ENCODE results near the gene PRR16.
"Not testable (repeated sequence)": the region's sequence is repeated elsewhere in the genome, so short reads cannot be mapped to it uniquely, and the experiment has no call there.

The PRR16 gene

DNA sequence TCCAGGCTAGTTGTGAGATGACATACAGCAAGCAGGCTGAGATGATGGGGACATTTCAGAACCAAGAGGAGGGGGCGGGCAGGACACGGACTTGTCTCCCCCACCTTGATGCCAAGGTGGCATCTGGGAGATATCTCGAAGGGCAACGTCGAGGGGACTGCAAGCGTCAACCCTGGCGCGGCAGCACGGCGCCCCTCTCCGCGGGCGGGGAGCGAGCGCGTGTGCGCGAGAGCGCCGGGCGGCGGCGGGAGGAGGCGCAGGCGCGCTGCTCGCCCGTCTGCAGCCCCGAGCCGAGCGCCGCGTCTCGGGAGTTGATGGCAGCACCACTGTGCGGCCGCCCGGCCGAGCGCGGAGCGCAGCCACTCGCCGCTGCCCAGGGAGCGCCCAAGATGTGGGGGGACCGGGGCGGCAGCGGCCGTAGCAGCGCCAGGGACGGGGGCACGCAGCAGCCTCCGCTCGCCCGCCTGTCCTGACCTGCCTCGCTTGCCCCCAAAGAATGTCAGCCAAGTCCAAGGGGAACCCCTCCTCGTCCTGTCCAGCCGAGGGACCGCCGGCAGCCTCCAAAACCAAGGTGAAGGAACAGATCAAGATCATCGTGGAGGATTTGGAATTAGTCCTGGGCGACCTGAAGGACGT lies at the start of gene PRR16:
PRR16 (plus strand) TSS at position 310 of the 636 bp plus-strand sequence.
- DNase-seq (ENCODE audit: low read depth) = no peak

DNA sequence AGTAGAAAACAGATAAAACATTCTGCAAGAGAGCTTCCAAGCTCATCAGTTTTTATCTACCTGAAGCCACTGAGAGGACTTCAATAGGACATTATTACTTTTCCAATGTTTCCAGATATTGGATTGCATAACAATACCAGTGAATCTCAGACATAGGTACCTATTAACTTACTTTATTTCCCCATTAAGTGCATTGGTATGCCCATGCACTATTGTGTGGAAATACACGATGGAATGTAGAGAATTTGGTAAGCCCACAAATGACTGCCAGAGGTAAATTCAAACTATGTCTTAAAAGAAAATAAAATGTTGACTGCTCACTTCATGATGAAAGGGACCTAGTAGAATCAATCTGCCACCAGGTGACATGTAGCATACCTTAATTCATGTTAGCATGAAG lies 48.1 kb upstream of the PRR16 start:
- DNase-seq (ENCODE audit: low read depth) = no peak

DNA sequence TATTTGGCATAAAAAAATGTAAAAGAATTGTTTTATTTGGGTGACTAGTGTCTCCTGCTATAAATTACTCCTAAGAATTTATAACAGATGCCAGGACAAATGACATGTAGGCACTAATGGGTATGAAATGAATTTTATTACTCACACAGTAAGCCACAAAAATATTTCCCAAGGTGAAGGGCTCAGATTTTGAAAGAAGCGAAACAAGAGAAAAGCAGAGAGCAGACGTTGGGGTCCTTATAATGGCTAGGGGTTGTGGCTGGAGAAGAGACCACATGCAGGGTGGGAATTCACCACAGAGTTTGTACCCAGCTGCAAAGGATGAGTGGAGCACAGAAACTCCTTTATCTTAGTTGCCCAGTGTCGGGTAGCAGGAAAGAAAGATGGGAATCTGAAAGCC lies 45.0 kb upstream of the PRR16 start:
- no peak for DNase-seq (ENCODE audit: low read depth)

DNA sequence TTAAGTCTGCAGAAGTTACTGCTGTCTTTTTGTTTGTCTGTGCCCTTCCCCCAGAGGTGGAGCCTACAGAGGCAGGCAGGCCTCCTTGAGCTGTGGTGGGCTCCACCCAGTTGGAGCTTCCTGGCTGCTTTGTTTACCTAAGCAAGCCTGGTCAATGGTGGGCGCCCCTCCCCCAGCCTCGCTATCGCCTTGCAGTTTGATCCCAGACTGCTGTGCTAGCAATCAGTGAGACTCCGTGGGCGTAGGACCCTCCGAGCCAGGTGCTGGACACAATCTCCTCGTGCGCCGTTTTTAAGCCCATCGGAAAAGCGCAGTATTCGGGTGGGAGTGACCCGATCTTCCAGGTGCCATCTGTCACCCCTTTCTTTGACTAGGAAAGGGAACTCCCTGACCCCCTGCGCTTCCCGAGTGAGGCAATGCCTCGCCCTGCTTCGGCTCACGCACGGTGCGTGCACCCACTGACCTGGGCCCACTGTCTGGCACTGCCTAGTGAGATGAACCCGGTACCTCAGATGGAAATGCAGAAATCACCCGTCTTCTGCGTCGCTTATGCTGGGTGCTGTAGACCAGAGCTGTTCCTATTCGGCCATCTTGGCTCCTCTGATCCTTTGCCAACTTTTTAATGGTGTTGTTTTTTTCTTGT lies 37.3 kb upstream of the PRR16 start:
- not testable (repeated sequence) for DNase-seq (ENCODE audit: low read depth)

DNA sequence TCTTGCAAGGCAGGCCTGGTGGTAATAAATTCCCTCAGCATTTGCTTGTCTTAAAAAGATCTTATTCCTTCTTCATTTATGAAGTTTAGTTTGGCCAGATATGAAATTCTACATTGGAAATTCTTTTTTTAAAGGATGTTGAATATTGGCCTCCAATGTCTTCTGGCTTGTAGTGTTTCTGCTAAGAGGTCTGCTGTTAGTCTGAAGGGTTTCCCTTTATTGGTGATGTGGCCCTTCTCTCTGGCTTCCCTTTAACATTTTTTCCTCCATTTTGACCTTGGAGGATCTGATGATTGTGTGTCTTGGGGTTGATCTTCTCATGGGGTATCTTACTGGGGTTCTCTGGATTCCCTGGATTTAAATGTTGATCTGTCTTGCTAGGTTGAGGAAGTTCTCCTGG lies 33.5 kb upstream of the PRR16 start:
- DNase-seq (ENCODE audit: low read depth) = no peak

DNA sequence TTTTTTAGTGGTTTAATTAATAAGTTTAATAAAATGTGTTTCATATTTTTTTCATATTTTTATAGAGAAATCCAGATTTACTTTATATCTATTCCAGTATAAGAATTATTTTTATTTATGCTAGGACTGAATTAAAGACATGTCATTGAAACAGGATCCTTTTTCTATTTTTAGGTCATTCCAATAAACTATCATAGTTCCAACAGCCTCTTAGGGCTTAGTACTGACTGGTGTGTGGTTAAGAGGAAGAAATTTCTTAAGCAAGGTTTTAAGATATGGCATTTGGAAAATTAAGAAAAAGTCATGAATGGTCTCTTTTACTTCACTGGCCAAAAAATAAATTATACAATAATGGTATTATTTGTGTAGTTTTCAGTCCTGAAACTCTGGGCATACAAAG lies 31.2 kb upstream of the PRR16 start:
- DNase-seq (ENCODE audit: low read depth) = no peak

DNA sequence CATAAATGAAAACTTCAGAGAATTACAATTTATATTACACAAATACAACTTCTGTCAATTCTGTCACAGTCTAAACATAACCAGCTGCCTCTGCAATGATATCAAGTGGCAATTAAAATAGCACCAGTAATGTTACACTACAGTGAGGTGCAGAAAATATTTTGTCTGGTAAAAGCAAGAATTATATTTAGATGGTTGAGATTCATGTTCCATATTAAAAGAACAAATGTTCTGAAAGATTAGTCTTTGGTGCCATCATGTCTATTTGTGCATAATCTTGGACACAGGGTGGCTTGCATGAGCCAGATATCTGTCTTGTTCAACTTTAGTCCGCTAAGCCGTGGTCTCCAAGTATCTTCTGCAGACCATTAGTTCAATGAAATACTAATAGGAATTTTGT lies 29.0 kb upstream of the PRR16 start:
- no peak for DNase-seq (ENCODE audit: low read depth)

DNA sequence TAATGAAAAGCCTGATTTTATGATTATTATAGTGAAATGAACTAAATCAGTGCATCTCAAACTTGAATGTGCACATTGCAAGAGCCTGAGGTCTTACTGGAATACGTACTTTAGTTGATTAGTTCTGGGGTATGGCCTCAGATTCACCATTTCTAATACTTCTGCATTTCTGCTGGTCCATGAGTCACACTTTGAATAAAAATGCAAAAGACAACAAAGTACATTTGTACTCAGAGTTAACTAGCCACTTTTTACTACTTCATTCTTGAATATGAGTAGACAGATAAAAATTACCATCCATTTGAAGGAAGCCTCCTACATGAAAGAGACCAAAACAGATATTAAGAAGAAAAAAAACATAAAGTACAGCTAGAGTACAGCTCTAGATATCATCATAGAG lies 27.1 kb upstream of the PRR16 start:
- no peak for DNase-seq (ENCODE audit: low read depth)

DNA sequence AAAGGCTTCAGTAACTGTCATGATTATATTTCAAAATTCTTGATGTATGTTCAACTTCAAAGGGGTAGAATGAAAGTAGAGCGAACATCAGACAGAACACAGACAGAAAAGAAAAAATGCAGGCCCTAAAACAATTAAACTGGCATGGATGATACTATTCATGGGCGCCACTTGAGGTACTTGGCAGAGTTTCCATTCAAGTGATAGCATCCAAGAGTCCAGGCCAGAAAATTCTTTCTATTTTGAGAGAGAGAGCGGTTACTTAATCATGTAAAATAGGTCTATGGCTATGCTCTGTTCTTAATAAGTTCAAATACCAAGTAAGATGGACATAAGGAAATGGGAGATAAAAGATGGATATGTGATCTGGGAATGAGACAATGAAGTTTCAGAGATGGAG lies 21.4 kb upstream of the PRR16 start:
- no peak for DNase-seq (ENCODE audit: low read depth)

DNA sequence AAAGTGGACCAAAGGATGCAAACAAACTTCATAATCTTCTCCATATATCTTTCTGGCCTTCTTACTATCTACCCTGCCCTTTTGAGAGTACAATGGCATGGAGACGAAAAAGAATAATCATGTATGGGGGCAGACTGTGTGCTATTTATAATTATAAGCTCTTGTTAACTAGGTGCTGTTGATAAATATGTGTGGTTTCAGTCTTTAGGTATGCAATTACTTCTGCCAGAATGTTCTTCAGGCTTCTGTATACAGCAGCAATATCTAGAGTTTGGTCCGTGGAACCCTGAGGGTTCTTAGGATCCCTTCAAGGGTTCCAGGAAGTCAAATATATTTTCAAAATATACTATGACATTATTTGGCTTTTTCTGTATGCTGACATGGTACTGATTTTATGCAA lies 20.5 kb upstream of the PRR16 start:
- no peak for DNase-seq (ENCODE audit: low read depth)

DNA sequence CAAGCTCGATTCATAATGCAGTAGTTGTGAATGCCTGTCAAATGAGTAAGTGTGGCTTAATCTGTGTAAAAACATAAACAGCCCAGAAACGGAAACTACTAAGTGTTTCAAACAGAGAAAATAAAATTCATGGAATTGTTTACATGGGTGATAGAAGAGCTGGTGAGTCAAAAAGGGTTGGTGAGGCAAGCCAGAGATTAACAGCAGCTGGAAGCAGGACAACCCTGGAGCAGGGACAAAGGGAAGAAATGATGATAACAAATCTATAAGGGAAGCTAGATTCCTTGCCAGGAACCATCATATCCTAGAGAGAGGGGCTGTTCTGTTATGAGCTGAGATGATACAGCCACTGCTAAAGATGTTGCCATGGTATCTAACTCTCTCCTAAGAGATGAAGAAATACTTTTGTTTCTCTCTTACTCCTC lies 18.0 kb upstream of the PRR16 start:
- no peak for DNase-seq (ENCODE audit: low read depth)

DNA sequence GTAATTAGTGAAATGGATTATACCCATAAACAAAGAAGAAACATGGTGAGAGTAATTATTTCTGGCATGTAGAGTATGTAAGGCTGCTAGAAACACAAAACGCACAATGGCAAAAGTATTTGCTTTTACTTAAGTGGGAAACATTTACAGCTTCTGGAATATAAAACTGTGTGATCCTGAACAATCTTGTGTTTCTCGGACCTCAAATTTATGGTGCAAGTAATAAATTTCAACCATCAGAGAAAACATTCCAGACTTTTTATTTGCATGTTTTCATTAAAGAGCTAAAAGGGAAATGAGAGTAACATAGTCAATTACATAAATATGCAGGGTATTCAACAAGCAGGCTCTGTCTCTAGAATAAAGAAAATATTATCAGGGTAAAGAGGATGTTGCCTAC lies 17.2 kb upstream of the PRR16 start:
- DNase-seq (ENCODE audit: low read depth) = no peak

DNA sequence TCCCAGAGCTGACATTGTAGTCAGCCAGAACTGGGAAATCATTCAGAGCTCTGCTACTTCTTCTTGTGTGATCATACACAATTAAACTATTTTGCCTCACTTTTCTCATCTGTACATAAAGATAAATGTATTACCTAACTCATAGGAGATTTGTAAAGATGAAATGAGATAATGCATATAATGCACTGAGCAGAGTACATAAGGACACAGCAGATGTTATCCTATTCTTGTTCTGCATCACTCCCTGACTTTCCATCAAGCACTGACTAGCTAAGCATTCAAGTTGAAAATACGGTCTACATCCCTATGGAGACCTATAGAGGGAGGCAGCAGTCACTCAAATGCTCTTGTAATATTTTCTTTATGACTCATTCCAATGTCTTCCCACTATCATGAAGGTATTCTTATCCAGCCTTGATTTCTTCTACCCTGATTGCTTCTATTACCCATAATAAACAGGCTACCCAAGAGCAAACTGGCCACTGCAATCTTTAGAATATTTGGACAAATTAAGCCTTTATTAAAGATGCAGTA lies 16.3 kb upstream of the PRR16 start:
- DNase-seq (ENCODE audit: low read depth) = no peak

DNA sequence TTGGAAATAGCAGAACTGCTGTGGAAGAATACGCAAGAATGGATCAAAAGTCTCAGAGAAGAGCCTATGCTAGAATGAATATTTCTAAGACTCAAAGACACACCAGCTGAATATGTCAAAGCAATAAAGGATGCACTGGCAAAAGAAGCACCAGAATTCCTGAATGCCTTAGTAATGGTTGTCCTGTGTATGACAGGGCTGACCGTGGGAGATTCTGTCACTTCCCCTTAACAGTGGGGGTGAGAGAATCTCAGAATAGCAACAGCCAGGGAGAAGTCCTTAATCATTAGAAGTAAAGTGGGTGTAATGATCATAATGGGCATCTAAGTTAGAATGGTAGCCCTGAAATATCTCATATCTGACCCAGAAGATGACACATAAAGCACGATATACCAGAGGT lies 14.6 kb upstream of the PRR16 start:
- DNase-seq (ENCODE audit: low read depth) = no peak

DNA sequence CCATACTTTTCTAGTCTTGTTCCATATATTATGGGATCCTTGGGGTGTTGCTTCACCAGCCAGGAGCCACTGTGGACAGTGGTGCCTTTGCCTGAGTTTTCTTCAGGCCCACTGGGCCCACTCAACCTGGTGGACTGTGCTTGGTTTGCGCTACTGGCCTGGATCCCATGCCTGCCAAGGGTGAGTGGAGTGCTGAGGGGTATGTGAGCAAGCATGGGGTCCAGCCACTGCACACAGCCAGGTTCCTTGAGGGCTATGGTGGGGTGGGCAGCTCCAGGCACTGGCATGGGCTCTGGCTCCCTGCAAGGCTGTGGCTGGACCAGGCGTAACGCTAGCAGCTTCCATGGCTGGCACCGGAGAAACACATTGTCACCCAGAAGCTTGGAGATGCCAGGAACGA lies 13.2 kb upstream of the PRR16 start:
- no peak for DNase-seq (ENCODE audit: low read depth)

DNA sequence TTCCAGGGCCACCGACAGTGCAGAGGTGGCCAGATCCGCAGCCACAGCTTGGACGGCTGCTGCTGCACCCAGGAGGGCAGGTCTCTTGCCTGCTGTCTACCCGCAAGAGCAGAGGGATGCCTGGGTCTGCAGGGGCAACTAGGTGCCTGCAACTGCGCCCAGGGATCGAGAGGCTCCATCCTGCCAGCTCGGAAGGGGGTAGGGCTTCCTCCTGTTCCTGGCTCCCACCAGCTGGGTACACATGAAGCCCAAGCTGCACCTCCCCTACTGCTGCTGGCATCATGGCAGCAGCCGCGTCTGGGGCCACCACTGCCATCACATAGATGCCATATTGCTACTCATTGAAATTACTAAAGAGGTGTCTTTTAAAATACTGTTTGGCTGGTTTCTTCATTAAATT lies 12.7 kb upstream of the PRR16 start:
- no peak for DNase-seq (ENCODE audit: low read depth)

DNA sequence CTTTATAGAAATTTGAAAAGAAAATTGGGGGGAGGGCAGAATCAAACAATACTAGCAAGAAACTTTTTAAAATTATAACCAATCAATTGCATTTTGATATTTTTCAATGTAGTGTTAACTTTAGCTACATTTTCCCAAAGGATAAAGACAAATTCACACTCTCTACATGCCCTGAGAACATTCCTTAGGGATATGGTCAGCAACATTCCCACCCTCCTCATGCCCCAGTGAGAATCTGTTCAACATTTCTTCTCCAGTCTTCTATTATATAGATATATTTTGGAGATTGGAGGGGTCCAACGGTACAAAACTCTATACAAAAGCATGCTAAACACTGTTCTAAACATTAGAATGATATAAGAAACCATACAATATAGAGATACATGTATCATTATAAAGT lies 11.6 kb upstream of the PRR16 start:
- DNase-seq (ENCODE audit: low read depth) = no peak

DNA sequence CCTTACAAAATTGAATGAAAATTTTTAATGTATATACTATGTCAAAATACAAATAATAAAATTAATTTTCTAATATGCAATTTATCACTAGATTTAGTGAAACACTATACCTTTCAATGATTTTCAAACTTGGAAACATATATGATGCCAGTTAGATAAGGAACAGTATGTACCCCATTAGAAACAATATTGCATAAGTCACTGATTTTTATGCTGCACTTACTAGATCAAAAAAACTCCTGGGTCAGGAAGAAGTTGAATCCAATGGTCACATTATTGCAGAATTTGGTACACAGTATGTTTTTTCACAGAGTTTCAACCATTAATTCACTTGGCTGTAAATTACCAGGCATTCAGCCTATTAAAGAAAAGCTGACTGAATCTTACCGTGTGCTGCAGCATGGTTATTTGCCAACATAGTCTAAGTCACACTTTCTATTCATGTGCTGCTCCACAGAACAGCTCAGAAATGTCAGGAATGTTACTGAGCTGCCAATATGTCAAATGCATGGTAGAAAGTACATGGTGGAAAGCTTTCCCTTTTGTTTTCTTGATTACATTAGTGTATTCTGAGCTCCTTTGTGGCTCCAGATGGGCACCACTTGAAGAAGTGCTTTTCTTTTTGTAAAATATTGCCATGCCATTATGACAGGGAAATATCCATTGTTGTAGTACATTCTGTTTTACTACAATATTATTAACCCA lies 9.9 kb upstream of the PRR16 start:
- DNase-seq (ENCODE audit: low read depth) = no peak

DNA sequence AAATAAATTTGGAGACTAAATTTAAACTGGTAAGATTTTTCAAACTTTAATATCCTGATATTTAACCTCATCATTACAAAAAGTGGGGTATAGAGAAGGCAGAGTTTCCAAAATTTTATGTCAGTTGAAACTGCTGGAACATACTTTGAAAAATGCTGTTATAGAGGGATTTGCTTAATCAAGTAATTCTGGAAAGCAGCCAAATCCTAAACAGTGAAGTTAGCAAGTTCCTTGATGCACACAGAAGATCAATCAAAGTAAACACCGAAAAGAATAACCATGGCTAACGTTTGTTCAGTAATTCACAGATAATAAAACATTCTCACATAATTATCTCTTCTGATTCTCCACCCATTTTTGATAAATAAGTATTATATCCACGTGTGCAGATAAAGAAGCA lies 8.1 kb upstream of the PRR16 start:
- no peak for DNase-seq (ENCODE audit: low read depth)

DNA sequence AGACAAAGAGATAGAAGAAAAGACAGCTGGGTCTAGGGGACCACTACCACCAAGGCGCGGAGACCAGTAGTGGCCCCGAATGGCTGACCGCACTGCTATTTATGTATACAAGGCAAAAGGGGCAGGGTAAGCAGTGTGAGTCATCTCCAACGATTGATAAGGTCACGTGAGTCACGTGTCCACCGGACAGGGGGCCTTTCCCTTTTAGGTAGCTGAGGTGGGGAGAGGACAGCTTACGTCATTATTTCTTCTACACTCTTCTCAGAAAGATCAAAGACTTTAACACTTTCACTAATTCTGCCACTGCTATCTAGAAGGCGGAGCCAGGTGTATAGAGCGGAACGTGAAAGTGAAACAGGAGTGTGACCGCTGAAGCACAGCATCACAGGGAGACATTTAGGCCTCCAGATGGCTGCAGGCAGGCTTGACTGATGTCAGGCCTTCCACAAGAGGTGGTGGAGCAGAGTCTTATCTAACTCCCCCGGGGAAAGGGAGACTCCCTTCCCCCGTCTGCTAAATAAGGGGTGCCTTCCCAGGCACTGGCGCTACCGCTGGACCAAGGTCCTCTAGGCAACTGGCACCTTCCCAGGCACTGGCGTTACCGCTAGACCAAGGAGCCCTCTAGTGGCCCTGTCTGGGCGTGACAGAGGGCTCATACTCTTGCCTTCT lies 6.1 kb upstream of the PRR16 start:
- peak; percentile 4 for DNase-seq (ENCODE audit: low read depth)

DNA sequence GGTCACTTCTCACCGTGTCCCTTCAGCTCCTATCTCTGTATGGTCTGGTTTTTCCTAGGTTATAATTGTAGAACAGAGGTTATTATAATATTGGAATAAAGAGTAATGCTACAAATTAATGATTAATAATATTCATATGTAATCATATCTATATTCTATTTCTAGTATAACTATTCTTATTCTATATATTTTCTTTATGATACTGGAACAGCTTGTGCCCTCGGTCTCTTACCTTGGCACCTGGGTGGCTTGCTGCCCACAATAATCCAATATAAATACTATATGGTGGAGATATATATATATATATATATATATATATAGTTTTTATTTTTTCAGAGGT lies 5.6 kb upstream of the PRR16 start:
- DNase-seq (ENCODE audit: low read depth) = not testable (repeated sequence)

DNA sequence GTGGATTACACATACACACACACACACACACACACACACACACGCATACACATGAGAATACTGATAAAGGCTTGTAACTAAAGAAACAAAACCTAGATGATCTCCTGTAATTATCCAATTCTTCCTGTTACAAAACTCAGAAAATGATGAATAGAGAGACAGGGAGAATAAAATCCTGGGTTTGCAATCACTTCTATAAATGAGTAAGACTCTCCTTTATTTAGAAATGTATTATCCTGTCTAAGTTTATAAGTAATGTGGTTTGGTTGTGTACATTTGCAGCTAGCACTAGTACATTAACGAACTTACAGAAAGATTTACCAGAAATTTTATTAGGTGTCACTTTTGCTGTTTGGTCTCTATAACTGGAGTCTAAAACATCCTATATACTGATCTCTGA lies 2.8 kb upstream of the PRR16 start:
- no peak for DNase-seq (ENCODE audit: low read depth)

All from T-helper 22 cell (primary cell).